Activated CD4-positive, CD25-positive, alpha-beta regulatory T cell treated with anti-CD3 and anti-CD28 coated beads, Interleukin-2, amount 50 U/mL, for 16 hours (primary cell): ENCODE results near the gene RAD52.

Experiments used
- DNase-seq: peaks from one replicate; pipeline ENCODE4 v3.0.0-alpha.2; 2020; ENCODE audit warnings: low read depth, low spot score

Gene RAD52

GRCh38 chr12:913919-914698, 35.4 kb downstream of the RAD52 start:
- no peak for DNase-seq

- no peak for DNase-seq
Measured at GRCh38 chr12:912466-913235, 36.8 kb downstream of the RAD52 start.

GRCh38 chr12:911191-911826, 38.2 kb downstream of the RAD52 start:
- no peak for DNase-seq

- no peak for DNase-seq
Measured at GRCh38 chr12:910416-910815, 39.1 kb downstream of the RAD52 start.

GRCh38 chr12:909861-910260, 39.6 kb downstream of the RAD52 start:
- no peak for DNase-seq

GRCh38 chr12:907413-908185, 41.9 kb downstream of the RAD52 start:
- no peak for DNase-seq

- DNase-seq = no peak
Measured at GRCh38 chr12:906062-906585, 43.4 kb downstream of the RAD52 start.

- DNase-seq = no peak
Measured at GRCh38 chr12:905261-906031, 44.0 kb downstream of the RAD52 start.

- no peak for DNase-seq
Measured at GRCh38 chr12:904010-904414, 45.5 kb downstream of the RAD52 start.

- no peak for DNase-seq
Measured at GRCh38 chr12:903055-903454, 46.4 kb downstream of the RAD52 start.

GRCh38 chr12:902581-902980, 46.9 kb downstream of the RAD52 start:
- DNase-seq = no peak

GRCh38 chr12:897386-897785, 52.1 kb downstream of the RAD52 start:
- no peak for DNase-seq

GRCh38 chr12:896031-896430, 53.5 kb downstream of the RAD52 start:
- DNase-seq = no peak

- no peak for DNase-seq
Measured at GRCh38 chr12:894226-894625, 55.3 kb downstream of the RAD52 start.

- no peak for DNase-seq
Measured at GRCh38 chr12:886206-886605, 63.3 kb downstream of the RAD52 start.

GRCh38 chr12:885701-886100, 63.8 kb downstream of the RAD52 start:
- DNase-seq = no peak

GRCh38 chr12:884746-885414, 64.6 kb downstream of the RAD52 start:
- no peak for DNase-seq

GRCh38 chr12:880656-881055, 68.8 kb downstream of the RAD52 start:
- no peak for DNase-seq

- DNase-seq = no peak
Measured at GRCh38 chr12:879641-880040, 69.9 kb downstream of the RAD52 start.

GRCh38 chr12:873954-874353, 75.5 kb downstream of the RAD52 start:
- no peak for DNase-seq
